Right renal pelvis (tissue), 4 donors: ENCODE measurements around the gene HNRNPA0. TPM values are rescaled to one million over a fixed set of nuclear protein-coding genes. Genes with fewer than 3 reads are reported as not detected.

Experiments
- DNase-seq, 4 donors: peaks; one replicate each; pipeline ENCODE4 v3.0.0-alpha.2; 2013; ENCODE audit warnings: low read depth in 4 of 4, low spot score in 3 of 4, missing footprints in 1 of 4
- polyA plus RNA-seq, 4 donors: library from polyadenylated mRNA; unstranded; fragments of 120-200 nt; gene quantifications; one replicate each; pipeline ENCODE4 v1.2.1, GENCODE V29; 2013; ENCODE audit not compliant: insufficient read length in 4 of 4

Gene HNRNPA0
- polyA plus RNA-seq, 4 donors = 68.2 to 81.1 (median 77.2) TPM

- DNase-seq = no peak
These were observed 999 bp upstream of the HNRNPA0 start for GRCh38 chr5:137754961-137755762.

GRCh38 chr5:137753691-137754187, 424 bp downstream of the HNRNPA0 start:
- DNase-seq = peak in 1 of 4 donors; percentile 16

- DNase-seq = peak in 1 of 4 donors; percentile 37
These were observed 1.1 kb downstream of the HNRNPA0 start for GRCh38 chr5:137752905-137753690.

GRCh38 chr5:137751869-137752491, 2.2 kb downstream of the HNRNPA0 start:
- peak in 1 of 4 donors; percentile 39 for DNase-seq

GRCh38 chr5:137750436-137750835, 3.7 kb downstream of the HNRNPA0 start:
- no peak for DNase-seq

GRCh38 chr5:137747848-137748247, 6.3 kb downstream of the HNRNPA0 start:
- no peak for DNase-seq

- peak in 2 of 4 donors; percentile 62 for DNase-seq
These were observed 11.0 kb downstream of the HNRNPA0 start for GRCh38 chr5:137743031-137743640.

- DNase-seq = no peak
These were observed 12.4 kb downstream of the HNRNPA0 start for GRCh38 chr5:137741718-137742117.

- DNase-seq = no peak
These were observed 14.4 kb downstream of the HNRNPA0 start for GRCh38 chr5:137739737-137740136.

- DNase-seq = no peak
These were observed 15.2 kb downstream of the HNRNPA0 start for GRCh38 chr5:137738947-137739346.

GRCh38 chr5:137737349-137738131, 16.6 kb downstream of the HNRNPA0 start:
- DNase-seq = no peak

- no peak for DNase-seq
These were observed 17.7 kb downstream of the HNRNPA0 start for GRCh38 chr5:137736496-137736895.

- peak in 2 of 4 donors; percentile 32 to 35 for DNase-seq
These were observed 18.4 kb downstream of the HNRNPA0 start, which contains the start of gene KLHL3 for GRCh38 chr5:137735555-137736284. TSS of gene KLHL3 (minus strand) at chr5:137736089. CDS start at chr5:137735646, 443 bp downstream.

GRCh38 chr5:137734962-137735554, 19.1 kb downstream of the HNRNPA0 start:
- DNase-seq = peak in 1 of 4 donors; percentile 20

GRCh38 chr5:137734331-137734730, 19.8 kb downstream of the HNRNPA0 start:
- DNase-seq = no peak

- no peak for DNase-seq
These were observed 20.2 kb downstream of the HNRNPA0 start for GRCh38 chr5:137733922-137734321.

GRCh38 chr5:137733006-137733405, 21.2 kb downstream of the HNRNPA0 start:
- no peak for DNase-seq

GRCh38 chr5:137731176-137731575, 23.0 kb downstream of the HNRNPA0 start:
- no peak for DNase-seq

GRCh38 chr5:137730336-137730735, 23.8 kb downstream of the HNRNPA0 start:
- no peak for DNase-seq
